HCT116 (cell line): ENCODE measurements around the gene MESD. TPM values are rescaled to one million over a fixed set of nuclear protein-coding genes. Genes with fewer than 3 reads are reported as not detected.

ENCODE experiments used
- ATAC-seq: fragments of 200-7000 bp; cut with Tn5 transposase; 2 replicates; pipeline ENCODE4 v1.9.1; 2020; ENCODE audit warnings: mild to moderate bottlenecking, moderate library complexity
- BruUV-seq: library from RNA; stranded (reverse); fragments of 400-500 nt; replicated peaks from 2 replicates; lab custom pipeline; 2021; lab: Mats Ljungman, UMichigan
- CTCF ChIA-PET: fragments of 300-600 bp; sonication (Branson Sonifier 250); formaldehyde crosslinking; loops from one replicate; lab custom pipeline; 2021; ENCODE audit warnings: antibody characterized with exemption; lab: Charles Lee
- POLR2A ChIA-PET: fragments of 300-600, 350-600 bp; sonication (Branson Sonifier 250); formaldehyde crosslinking; loops from one replicate; lab custom pipeline; 2021; ENCODE audit warnings: antibody characterized with exemption; lab: Charles Lee
- RAD21 ChIA-PET, 2 experiments: fragments of 300-600 bp; sonication (Branson Sonifier 250); formaldehyde crosslinking; loops; one replicate each; lab custom pipeline; 2023; ENCODE audit warnings: low total read pairs in 2 of 2; ENCODE audit not compliant: uncharacterized antibody in 2 of 2, unreplicated experiment in 2 of 2, low non-redundant PET in 1 of 2; lab: Charles Lee
- DNase-seq: peaks from one replicate; pipeline ENCODE4 v3.0.0-alpha.2; 2010; ENCODE audit warnings: low read depth, low spot score
- H2AFZ ChIP-seq: fragments of 200-600 bp; shearing (Covaris generic), sonication (generic); 2 replicates; pipeline ENCODE4 v1.6.1; 2017; ENCODE audit warnings: low read depth, mixed run types, mixed read lengths, antibody characterized with exemption, low read length; ENCODE audit not compliant: poor library complexity, severe bottlenecking
- H3K27ac ChIP-seq: 2 replicates; pipeline ENCODE4 v1.5.1; 2012; ENCODE audit warnings: low read depth, low read length
- H3K27me3 ChIP-seq: fragments of 200-600 bp; sonication (generic); 2 replicates; pipeline ENCODE4 v1.6.1; 2016; ENCODE audit warnings: mixed run types, low read length, mixed read lengths; ENCODE audit not compliant: insufficient read depth
- H3K36me3 ChIP-seq, 2 experiments: fragments of 200-500 bp in 1 of 2; fragments of 200-600 bp in 1 of 2; sonication (Bioruptor generic) in 1 of 2; sonication (generic) in 1 of 2; 2 replicates each; pipeline versions ENCODE4 v1.5.1 to v1.6.1; 2014 to 2016; ENCODE audit warnings: low read length in 2 of 2, inconsistent platforms in 1 of 2, mixed read lengths in 1 of 2, mixed run types in 1 of 2; ENCODE audit not compliant: insufficient read depth in 2 of 2, control insufficient read depth in 1 of 2
- H3K4me1 ChIP-seq, 2 experiments: fragments of 200-600 bp in 1 of 2; sonication (generic) in 1 of 2; 2 replicates each; pipeline versions ENCODE4 v1.5.1 to v1.6.1; 2012 to 2017; ENCODE audit warnings: low read length in 2 of 2, inconsistent platforms in 1 of 2, mild to moderate bottlenecking in 1 of 2, mixed read lengths in 1 of 2, mixed run types in 1 of 2, moderate library complexity in 1 of 2; ENCODE audit not compliant: insufficient read depth in 2 of 2, control insufficient read depth in 1 of 2
- H3K4me2 ChIP-seq: fragments of 200-600 bp; sonication (generic); 2 replicates; pipeline ENCODE4 v1.6.1; 2017; ENCODE audit warnings: mixed run types, low read length, mixed read lengths
- H3K4me3 ChIP-seq, 2 experiments: fragments of 200-600 bp in 1 of 2; sonication (generic) in 1 of 2; replicated peaks in 1 of 2; 2 replicates each; pipeline ENCODE4 v1.5.1; 2011 to 2016; ENCODE audit warnings: low read length in 2 of 2, control low read depth in 1 of 2, low read depth in 1 of 2, mild to moderate bottlenecking in 1 of 2, mixed read lengths in 1 of 2, mixed run types in 1 of 2
- H3K79me2 ChIP-seq: fragments of 200-600 bp; sonication (generic); 2 replicates; pipeline ENCODE4 v1.6.1; 2017; ENCODE audit warnings: mild to moderate bottlenecking, mixed run types, low read length, moderate library complexity, mixed read lengths; ENCODE audit not compliant: insufficient read depth
- H3K9ac ChIP-seq: fragments of 200-600 bp; sonication (generic); 2 replicates; pipeline ENCODE4 v1.6.1; 2016; ENCODE audit warnings: low read length, mixed read lengths
- H3K9me2 ChIP-seq: fragments of 200-600 bp; sonication (generic), shearing (Covaris generic); 2 replicates; pipeline ENCODE4 v1.6.1; 2017; ENCODE audit warnings: mixed run types, mild to moderate bottlenecking, moderate library complexity; ENCODE audit not compliant: insufficient read depth
- H3K9me3 ChIP-seq, 2 experiments: fragments of 200-500 bp in 1 of 2; fragments of 200-600 bp in 1 of 2; sonication (Bioruptor generic) in 1 of 2; sonication (generic) in 1 of 2; 2 replicates each; pipeline ENCODE4 v1.6.1; 2014 to 2017; ENCODE audit warnings: low read length in 2 of 2, mixed read lengths in 2 of 2, inconsistent platforms in 1 of 2, low read depth in 1 of 2, mild to moderate bottlenecking in 1 of 2, mixed run types in 1 of 2, moderate library complexity in 1 of 2; ENCODE audit not compliant: control insufficient read depth in 1 of 2, insufficient read depth in 1 of 2
- H4K20me1 ChIP-seq: fragments of 200-600 bp; sonication (generic), shearing (Covaris generic); 2 replicates; pipeline ENCODE4 v1.6.1; 2017; ENCODE audit warnings: mixed run types, mild to moderate bottlenecking, moderate library complexity; ENCODE audit not compliant: insufficient read depth
- ATF3 ChIP-seq: IDR thresholded peaks from 2 replicates; pipeline ENCODE4 v1.6.1; 2012
- CEBPB ChIP-seq: IDR thresholded peaks from 2 replicates; pipeline ENCODE4 v1.6.1; 2012; ENCODE audit warnings: low read depth
- CTCF ChIP-seq, 3 experiments: fragments of 200-600 bp in 1 of 3; sonication (generic) in 1 of 3; IDR thresholded peaks in 2 of 3; conservative IDR thresholded peaks in 1 of 3; 2 replicates each; pipeline ENCODE4 v1.5.1; 2012 to 2017; ENCODE audit warnings: low read depth in 2 of 3, low read length in 2 of 3, antibody characterized with exemption in 1 of 3, borderline replicate concordance in 1 of 3, control low read depth in 1 of 3, mild to moderate bottlenecking in 1 of 3, mixed read lengths in 1 of 3, mixed run types in 1 of 3, moderate library complexity in 1 of 3; ENCODE audit not compliant: insufficient read depth in 1 of 3
- EGR1 ChIP-seq: IDR thresholded peaks from 2 replicates; pipeline ENCODE4 v1.6.1; 2012; ENCODE audit warnings: low read depth
- ELF1 ChIP-seq: IDR thresholded peaks from 2 replicates; pipeline ENCODE4 v1.6.1; 2012; ENCODE audit warnings: low read depth, borderline replicate concordance
- EZH2 ChIP-seq: fragments of 200-600 bp; sonication (generic); IDR thresholded peaks from 2 replicates; pipeline ENCODE4 v1.6.1; 2017; ENCODE audit warnings: antibody characterized with exemption, mixed run types
- EZH2phosphoT487 ChIP-seq: fragments of 200-600 bp; IDR thresholded peaks from 2 replicates; pipeline ENCODE4 v1.6.1; 2018; ENCODE audit warnings: antibody characterized with exemption, borderline replicate concordance
- FOSL1 ChIP-seq: IDR thresholded peaks from 2 replicates; pipeline ENCODE4 v1.6.1; 2012; ENCODE audit warnings: low read depth
- JUND ChIP-seq: IDR thresholded peaks from 2 replicates; pipeline ENCODE4 v1.6.1; 2012
- MAX ChIP-seq: IDR thresholded peaks from 2 replicates; pipeline ENCODE4 v1.6.1; 2012
- POLR2A ChIP-seq: IDR thresholded peaks from 2 replicates; pipeline ENCODE4 v1.7.0; 2011; ENCODE audit warnings: borderline replicate concordance; ENCODE audit not compliant: insufficient read depth, insufficient read length; ENCODE audit errors: extremely low read depth
- POLR2AphosphoS5 ChIP-seq: IDR thresholded peaks from 2 replicates; pipeline ENCODE4 v1.6.1; 2011; ENCODE audit warnings: mild to moderate bottlenecking, low read depth, low read length, moderate library complexity
- RAD21 ChIP-seq: IDR thresholded peaks from 2 replicates; pipeline ENCODE4 v1.6.1; 2012; ENCODE audit warnings: low read depth, mild to moderate bottlenecking
- REST ChIP-seq: IDR thresholded peaks from 2 replicates; pipeline ENCODE4 v1.6.1; 2012; ENCODE audit warnings: low read depth
- SIN3A ChIP-seq: IDR thresholded peaks from 2 replicates; pipeline ENCODE4 v1.6.1; 2012; ENCODE audit warnings: low read depth
- SP1 ChIP-seq: IDR thresholded peaks from 2 replicates; pipeline ENCODE4 v1.6.1; 2012; ENCODE audit warnings: low read depth
- SRF ChIP-seq: IDR thresholded peaks from 2 replicates; pipeline ENCODE4 v1.6.1; 2012; ENCODE audit warnings: low read depth
- TCF7L2 ChIP-seq: IDR thresholded peaks from 2 replicates; pipeline ENCODE4 v1.7.0; 2011; ENCODE audit warnings: borderline replicate concordance, inconsistent platforms; ENCODE audit not compliant: insufficient read depth, insufficient read length; ENCODE audit errors: extremely low read depth
- ZFX ChIP-seq: fragments of 450-650 bp; IDR thresholded peaks from 2 replicates; pipeline ENCODE4 v1.6.1; 2017
- ZNF274 ChIP-seq: fragments of 200-500 bp; sonication (Bioruptor generic); IDR thresholded peaks from 2 replicates; pipeline ENCODE4 v1.6.1; 2014; ENCODE audit warnings: mild to moderate bottlenecking, low read depth, low read length, inconsistent platforms
- intact Hi-C: fragments of 100-400 bp; cut with micrococcal nuclease; formaldehyde crosslinking; loops from 2 replicates; pipeline ENCODE4 v1.10.0; 2022
- total RNA-seq: library from RNA; stranded (reverse); gene quantifications from one replicate; pipeline ENCODE4 v1.2.1, GENCODE V29; 2021; ENCODE audit not compliant: unreplicated experiment

The MESD gene
- total RNA-seq, 1 experiment from 2014 or later, result 22.5 TPM

GRCh38 chr15:80906159-80906766 is 83.4 kb downstream of the MESD start (continued):
- TF ChIP-seq TCF7L2 (peak; percentile 64), ELF1 (no peak), JUND (peak; percentile 64)

GRCh38 chr15:80904998-80905397 is 84.6 kb downstream of the MESD start:
- H3K36me3 ChIP-seq, result no peaks in the 10 kb centered on the region; a peak in 1 of 4 replicates
- H3K4me3 ChIP-seq, result no peak overlapping the region
- H3K79me2 ChIP-seq, result no peaks in the 10 kb centered on the region
- H3K4me1 ChIP-seq, result peaks cover 17 to 25% of the 10 kb centered on the region in 2 experiments
- BruUV-seq, result no TSS peak
- ATAC-seq (no peak), DNase-seq (no peak)
- CTCF ChIA-PET, result no interaction called here
- no peak for TF ChIP-seq RAD21
- no peak for TF ChIP-seq TCF7L2
- no peak for TF ChIP-seq POLR2AphosphoS5
- no peak for TF ChIP-seq ATF3
- TF ChIP-seq CEBPB, result no peak
- no peak for TF ChIP-seq SRF
- TF ChIP-seq MAX, result no peak
- no peak for TF ChIP-seq ZFX
- no peak for TF ChIP-seq SIN3A
- no peak for TF ChIP-seq SP1
- no peak for TF ChIP-seq ELF1
- TF ChIP-seq EZH2, result no peak
- no peak for TF ChIP-seq ZNF274
- TF ChIP-seq EGR1, result no peak
- no peak for TF ChIP-seq EZH2phosphoT487
- no peak for TF ChIP-seq FOSL1
- TF ChIP-seq JUND, result no peak
- TF ChIP-seq POLR2A, result no peak
- TF ChIP-seq REST, result no peak
- TF ChIP-seq CTCF (IDR thresholded peaks at IDR 0.05 in 2 of 3, conservative IDR thresholded peaks at IDR 0.05 in 1 of 3; ENCODE audit: borderline replicate concordance in 1 of 3, insufficient read depth in 1 of 3, low read depth in 2 of 3, low read length in 2 of 3), result no peak
- H3K9ac ChIP-seq, result no peak overlapping the region
- no peak overlapping the region for H2AFZ ChIP-seq
- no peak overlapping the region for H3K27ac ChIP-seq
- intact Hi-C loops, result no loop called here
- POLR2A ChIA-PET, result no interaction called here
- H3K9me3 ChIP-seq, result peaks cover 5 to 6% of the 10 kb centered on the region in 2 experiments; a peak in 3 of 4 replicates
- no peaks in the 10 kb centered on the region for H3K27me3 ChIP-seq
- no peak overlapping the region for H3K4me2 ChIP-seq
- RAD21 ChIA-PET, result no interaction called here
- no peaks in the 10 kb centered on the region for H4K20me1 ChIP-seq
- H3K9me2 ChIP-seq, result no peaks in the 10 kb centered on the region
